RWPE2 (cell line): ENCODE data around the gene FMOD.

Experiments used
- ATAC-seq: fragments of 200-7000 bp; cut with Tn5 transposase; 3 replicates; pipeline ENCODE4 v1.9.1; 2021; ENCODE audit warnings: low read depth
- DNase-seq: peaks from one replicate; pipeline ENCODE4 v3.0.0-alpha.2; 2020; ENCODE audit warnings: low spot score
- H3K27ac ChIP-seq: fragments of 450-650 bp; 2 replicates; pipeline ENCODE4 v1.5.1; 2017; ENCODE audit warnings: mild to moderate bottlenecking; ENCODE audit not compliant: poor library complexity, severe bottlenecking
- H3K27me3 ChIP-seq: fragments of 250-450 bp; sonication (Bioruptor Pico); 2 replicates; pipeline ENCODE4 v1.5.1; 2021; ENCODE audit warnings: mild to moderate bottlenecking, moderate library complexity; ENCODE audit not compliant: insufficient read depth, poor library complexity, severe bottlenecking
- H3K36me3 ChIP-seq: fragments of 250-450 bp; sonication (Bioruptor Pico); 2 replicates; pipeline ENCODE4 v1.5.1; 2020; ENCODE audit warnings: low read depth, mild to moderate bottlenecking, moderate library complexity
- H3K4me1 ChIP-seq: fragments of 250-450 bp; sonication (Bioruptor Pico); 2 replicates; pipeline ENCODE4 v1.5.1; 2021; ENCODE audit warnings: mild to moderate bottlenecking, moderate library complexity; ENCODE audit not compliant: insufficient read depth, poor library complexity, severe bottlenecking
- H3K4me3 ChIP-seq: fragments of 250-450 bp; sonication (Bioruptor Pico); 2 replicates; pipeline ENCODE4 v1.5.1; 2021; ENCODE audit warnings: mild to moderate bottlenecking, moderate library complexity; ENCODE audit not compliant: severe bottlenecking
- H3K9me3 ChIP-seq: fragments of 250-450 bp; sonication (Bioruptor Pico); 2 replicates; pipeline ENCODE4 v1.5.1; 2021; ENCODE audit warnings: mild to moderate bottlenecking, moderate library complexity; ENCODE audit not compliant: severe bottlenecking
- TF ChIP-seq, protein P1 (sequence below): fragments of 450-650 bp; IDR thresholded peaks from one replicate; pipeline ENCODE4 v1.5.1; 2017; ENCODE audit warnings: mild to moderate bottlenecking, moderate library complexity; ENCODE audit not compliant: poor library complexity, severe bottlenecking

Gene FMOD

DNA sequence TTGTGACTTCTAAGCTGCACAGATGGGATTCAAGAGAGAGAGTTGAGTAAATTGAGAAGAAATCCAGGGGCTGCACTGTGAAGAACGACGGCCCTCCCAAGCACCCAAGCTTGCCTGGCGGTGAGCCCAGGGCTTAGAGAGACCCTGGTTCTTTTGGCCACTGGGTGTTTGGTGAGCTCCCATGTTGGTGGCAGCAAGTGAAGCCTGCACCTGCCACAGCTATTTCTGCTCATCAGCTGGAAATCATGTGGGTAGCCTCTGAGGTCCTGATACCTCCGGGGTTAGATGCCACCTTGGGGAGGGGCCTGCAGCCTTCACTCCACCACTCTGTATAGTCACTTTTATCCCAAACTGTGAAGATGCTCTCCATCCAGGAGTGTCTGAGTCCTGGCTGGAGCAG is 51.8 kb downstream of the FMOD start:
- H3K9me3 ChIP-seq: no peaks in the 10 kb centered on the region
- H3K36me3 ChIP-seq: no peaks in the 10 kb centered on the region
- no peak for DNase-seq
- no peak for ATAC-seq
- TF ChIP-seq, protein P1, sequence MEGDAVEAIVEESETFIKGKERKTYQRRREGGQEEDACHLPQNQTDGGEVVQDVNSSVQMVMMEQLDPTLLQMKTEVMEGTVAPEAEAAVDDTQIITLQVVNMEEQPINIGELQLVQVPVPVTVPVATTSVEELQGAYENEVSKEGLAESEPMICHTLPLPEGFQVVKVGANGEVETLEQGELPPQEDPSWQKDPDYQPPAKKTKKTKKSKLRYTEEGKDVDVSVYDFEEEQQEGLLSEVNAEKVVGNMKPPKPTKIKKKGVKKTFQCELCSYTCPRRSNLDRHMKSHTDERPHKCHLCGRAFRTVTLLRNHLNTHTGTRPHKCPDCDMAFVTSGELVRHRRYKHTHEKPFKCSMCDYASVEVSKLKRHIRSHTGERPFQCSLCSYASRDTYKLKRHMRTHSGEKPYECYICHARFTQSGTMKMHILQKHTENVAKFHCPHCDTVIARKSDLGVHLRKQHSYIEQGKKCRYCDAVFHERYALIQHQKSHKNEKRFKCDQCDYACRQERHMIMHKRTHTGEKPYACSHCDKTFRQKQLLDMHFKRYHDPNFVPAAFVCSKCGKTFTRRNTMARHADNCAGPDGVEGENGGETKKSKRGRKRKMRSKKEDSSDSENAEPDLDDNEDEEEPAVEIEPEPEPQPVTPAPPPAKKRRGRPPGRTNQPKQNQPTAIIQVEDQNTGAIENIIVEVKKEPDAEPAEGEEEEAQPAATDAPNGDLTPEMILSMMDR: no peak
- no peak overlapping the region for H3K4me3 ChIP-seq
- no peak overlapping the region for H3K27ac ChIP-seq
- peaks cover 6% of the 10 kb centered on the region for H3K4me1 ChIP-seq
- H3K27me3 ChIP-seq: no peaks in the 10 kb centered on the region

DNA sequence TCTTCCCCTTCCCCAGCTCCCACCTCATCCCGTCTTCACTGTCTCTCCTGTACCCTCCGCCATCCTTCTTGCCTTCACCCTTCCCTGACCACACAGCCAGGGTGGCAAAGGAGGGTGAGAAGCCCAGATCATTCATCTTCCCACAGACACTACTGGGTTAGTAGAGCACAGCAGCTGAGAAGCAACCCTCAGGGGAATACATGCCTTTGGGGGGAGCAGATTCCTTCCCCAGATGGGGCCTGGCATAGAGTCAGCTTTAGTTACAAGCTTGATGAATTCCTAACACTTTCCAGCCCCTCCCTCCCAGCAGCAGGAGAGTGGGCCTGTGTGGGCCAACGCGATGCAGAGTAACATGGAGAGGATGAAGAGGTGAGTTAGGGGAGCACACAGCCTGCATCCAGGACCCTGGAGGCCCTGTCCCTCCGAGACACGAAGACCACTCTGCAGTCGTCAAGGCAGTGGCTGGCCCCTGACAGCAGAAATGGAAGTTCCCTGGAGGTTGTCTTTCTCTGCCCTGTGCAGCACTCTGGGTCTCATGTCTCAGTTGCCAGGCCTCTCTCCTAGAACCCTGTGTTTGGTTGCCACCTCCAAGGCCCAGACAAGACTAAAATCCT is 54.4 kb downstream of the FMOD start:
- Histone ChIP-seq H3K4me3 (no peak overlapping the region), H3K36me3 (no peaks in the 10 kb centered on the region), H3K9me3 (no peaks in the 10 kb centered on the region), H3K27me3 (no peaks in the 10 kb centered on the region), H3K27ac (no peak overlapping the region), H3K4me1 (no peaks in the 10 kb centered on the region)
- ATAC-seq (no peak), DNase-seq (no peak)
- TF ChIP-seq, protein P1: no peak

DNA sequence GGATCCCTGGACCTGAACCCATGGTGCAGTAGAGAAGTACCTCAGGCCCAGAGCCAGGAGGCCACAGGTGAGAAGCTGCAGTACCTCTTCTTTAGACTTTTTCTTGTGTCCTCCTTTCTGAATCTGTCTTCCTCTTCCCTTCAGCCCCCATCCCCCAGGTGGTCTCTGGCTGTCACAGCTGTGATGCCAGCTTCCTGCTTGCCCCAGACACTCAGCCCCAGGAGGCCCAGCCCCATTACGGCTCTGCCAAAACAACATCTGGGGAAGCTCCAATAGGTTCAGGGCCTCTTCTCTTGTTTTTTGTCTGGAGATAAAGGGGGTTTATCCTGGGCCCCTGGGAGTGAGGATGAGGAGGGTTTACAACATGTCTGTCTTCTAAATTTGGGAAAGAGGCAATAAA is 55.1 kb downstream of the FMOD start:
- TF ChIP-seq, protein P1: no peak
- H3K36me3 ChIP-seq: no peaks in the 10 kb centered on the region
- H3K27me3 ChIP-seq: no peaks in the 10 kb centered on the region
- H3K4me3 ChIP-seq: no peak overlapping the region
- DNase-seq: no peak
- H3K27ac ChIP-seq: no peak overlapping the region
- no peaks in the 10 kb centered on the region for H3K4me1 ChIP-seq
- no peaks in the 10 kb centered on the region for H3K9me3 ChIP-seq
- ATAC-seq: no peak

DNA sequence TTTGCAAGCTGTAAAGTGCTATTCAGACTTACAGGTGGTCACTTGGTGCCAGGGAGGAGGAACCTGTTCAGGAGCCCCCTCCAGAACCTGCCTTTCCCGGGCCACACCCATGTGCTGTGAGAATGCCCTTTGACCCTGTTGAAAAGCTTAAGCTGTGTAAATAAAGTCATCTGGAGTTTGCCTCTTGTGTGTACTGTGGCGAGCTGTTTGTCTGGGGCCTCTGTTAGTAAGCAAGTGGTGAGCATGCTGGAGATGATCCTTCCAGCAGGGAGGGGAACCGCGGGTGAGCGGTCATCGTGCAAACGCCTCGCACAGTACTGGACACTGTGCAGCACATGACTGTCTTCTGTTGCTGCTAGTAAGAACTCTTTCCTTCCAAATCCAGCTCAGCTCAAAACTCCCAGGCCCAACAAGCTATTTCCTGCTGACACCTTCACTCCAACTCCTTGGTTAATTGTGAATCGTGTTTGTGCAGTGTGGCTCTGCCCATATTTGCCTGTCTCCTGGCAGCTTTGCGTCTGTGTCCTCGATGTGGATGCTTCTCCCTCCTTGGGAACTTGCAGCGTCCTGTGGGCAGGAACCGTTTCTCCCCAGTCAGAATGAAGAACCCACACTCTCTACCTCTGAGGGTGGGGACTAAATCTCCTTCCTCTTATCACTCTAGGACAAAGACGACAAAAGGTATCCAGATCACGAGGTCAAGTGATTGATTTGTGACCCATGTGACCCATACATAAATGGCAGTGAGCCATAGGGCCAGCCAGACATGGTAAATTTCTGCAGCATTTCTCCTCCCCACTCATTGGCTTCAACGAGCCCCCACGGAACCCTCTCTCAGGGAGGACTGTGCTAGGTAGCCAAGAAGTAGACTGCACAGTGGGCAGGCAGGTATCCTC is 59.5 kb downstream of the FMOD start:
- no peak for DNase-seq
- no peaks in the 10 kb centered on the region for H3K27me3 ChIP-seq

More for the DNA sequence above, 59.5 kb downstream of the FMOD start:
- TF ChIP-seq, protein P1: no peak
- no peaks in the 10 kb centered on the region for H3K36me3 ChIP-seq
- no peak overlapping the region for H3K4me3 ChIP-seq
- no peak overlapping the region for H3K27ac ChIP-seq
- H3K4me1 ChIP-seq: peaks cover 6% of the 10 kb centered on the region
- no peaks in the 10 kb centered on the region for H3K9me3 ChIP-seq
- ATAC-seq: no peak
